KMS-11 (cell line): ENCODE measurements around the gene CRYBG2.

Experiments used
- H2AFZ ChIP-seq: fragments of 200-600 bp; sonication (generic); 2 replicates; pipeline ENCODE4 v1.6.1; 2016; ENCODE audit warnings: antibody characterized with exemption, mixed run types, low read depth
- H3K27ac ChIP-seq: fragments of 200-600 bp; sonication (generic); 2 replicates; pipeline ENCODE4 v1.6.1; 2016; ENCODE audit warnings: mild to moderate bottlenecking, mixed run types
- H3K27me3 ChIP-seq: fragments of 200-600 bp; sonication (generic); 2 replicates; pipeline ENCODE4 v1.6.1; 2017; ENCODE audit warnings: mild to moderate bottlenecking, low read depth, mixed run types, moderate library complexity; ENCODE audit not compliant: insufficient read depth
- H3K36me3 ChIP-seq: fragments of 200-600 bp; sonication (generic); 2 replicates; pipeline ENCODE4 v1.6.1; 2017; ENCODE audit warnings: mild to moderate bottlenecking, mixed run types; ENCODE audit not compliant: insufficient read depth
- H3K4me1 ChIP-seq: fragments of 200-600 bp; sonication (generic); 2 replicates; pipeline ENCODE4 v1.6.1; 2016; ENCODE audit warnings: mild to moderate bottlenecking, low read depth, mixed run types; ENCODE audit not compliant: poor library complexity, severe bottlenecking
- H3K4me2 ChIP-seq: fragments of 200-600 bp; sonication (generic); 2 replicates; pipeline ENCODE4 v1.7.0; 2016; ENCODE audit warnings: mild to moderate bottlenecking, mixed run types
- H3K4me3 ChIP-seq: fragments of 200-600 bp; sonication (generic); IDR thresholded peaks from 2 replicates; pipeline ENCODE4 v1.6.1; 2017; ENCODE audit warnings: low read depth, low read length, mixed read lengths; ENCODE audit not compliant: insufficient read depth
- H3K79me2 ChIP-seq: fragments of 200-600 bp; sonication (generic); 2 replicates; pipeline ENCODE4 v1.6.1; 2016; ENCODE audit warnings: low read depth, mixed run types; ENCODE audit not compliant: insufficient read depth
- H3K9ac ChIP-seq: fragments of 200-600 bp; sonication (generic); 2 replicates; pipeline ENCODE4 v1.6.1; 2016; ENCODE audit warnings: mild to moderate bottlenecking, mixed run types
- H4K20me1 ChIP-seq: fragments of 200-600 bp; sonication (generic); 2 replicates; pipeline ENCODE4 v1.6.1; 2016; ENCODE audit warnings: mild to moderate bottlenecking, mixed run types; ENCODE audit not compliant: insufficient read depth
- TF ChIP-seq, protein P1 (sequence below): fragments of 200-600 bp; sonication (generic); conservative IDR thresholded peaks from 2 replicates; pipeline ENCODE4 v1.6.1; 2017; ENCODE audit warnings: low read depth, mild to moderate bottlenecking, antibody characterized with exemption, low read length, moderate library complexity, mixed read lengths

CRYBG2 gene

DNA sequence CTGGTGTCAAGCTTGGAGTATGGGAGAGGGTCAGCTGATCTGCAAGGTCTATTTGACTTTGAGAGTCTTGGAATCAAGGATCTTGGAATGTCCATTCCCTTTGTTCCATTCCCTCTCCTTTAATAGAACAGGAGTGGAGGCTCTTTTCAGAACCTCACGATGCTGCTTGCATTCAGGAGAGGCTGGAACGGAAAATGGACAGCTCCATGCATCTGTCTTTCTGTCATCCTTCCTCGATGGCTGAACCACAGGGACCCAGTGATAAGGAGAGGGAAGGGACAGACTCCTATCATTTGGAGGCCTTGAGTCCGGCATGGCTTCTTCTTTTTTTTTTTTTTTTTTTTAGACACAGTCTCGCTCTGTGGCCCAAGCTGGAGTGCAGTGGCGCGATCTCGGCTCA is 41.8 kb upstream of the CRYBG2 start:
- no peaks in the 10 kb centered on the region for H3K36me3 ChIP-seq
- H2AFZ ChIP-seq, result no peak overlapping the region
- no peaks in the 10 kb centered on the region for H4K20me1 ChIP-seq
- no peak overlapping the region for H3K4me2 ChIP-seq
- no peak overlapping the region for H3K9ac ChIP-seq
- H3K4me3 ChIP-seq, result no peak overlapping the region
- no peaks in the 10 kb centered on the region for H3K4me1 ChIP-seq
- H3K27ac ChIP-seq, result no peak overlapping the region
- no peaks in the 10 kb centered on the region for H3K79me2 ChIP-seq
- H3K27me3 ChIP-seq, result no peaks in the 10 kb centered on the region
- TF ChIP-seq, protein P1, sequence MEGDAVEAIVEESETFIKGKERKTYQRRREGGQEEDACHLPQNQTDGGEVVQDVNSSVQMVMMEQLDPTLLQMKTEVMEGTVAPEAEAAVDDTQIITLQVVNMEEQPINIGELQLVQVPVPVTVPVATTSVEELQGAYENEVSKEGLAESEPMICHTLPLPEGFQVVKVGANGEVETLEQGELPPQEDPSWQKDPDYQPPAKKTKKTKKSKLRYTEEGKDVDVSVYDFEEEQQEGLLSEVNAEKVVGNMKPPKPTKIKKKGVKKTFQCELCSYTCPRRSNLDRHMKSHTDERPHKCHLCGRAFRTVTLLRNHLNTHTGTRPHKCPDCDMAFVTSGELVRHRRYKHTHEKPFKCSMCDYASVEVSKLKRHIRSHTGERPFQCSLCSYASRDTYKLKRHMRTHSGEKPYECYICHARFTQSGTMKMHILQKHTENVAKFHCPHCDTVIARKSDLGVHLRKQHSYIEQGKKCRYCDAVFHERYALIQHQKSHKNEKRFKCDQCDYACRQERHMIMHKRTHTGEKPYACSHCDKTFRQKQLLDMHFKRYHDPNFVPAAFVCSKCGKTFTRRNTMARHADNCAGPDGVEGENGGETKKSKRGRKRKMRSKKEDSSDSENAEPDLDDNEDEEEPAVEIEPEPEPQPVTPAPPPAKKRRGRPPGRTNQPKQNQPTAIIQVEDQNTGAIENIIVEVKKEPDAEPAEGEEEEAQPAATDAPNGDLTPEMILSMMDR, result no peak

DNA sequence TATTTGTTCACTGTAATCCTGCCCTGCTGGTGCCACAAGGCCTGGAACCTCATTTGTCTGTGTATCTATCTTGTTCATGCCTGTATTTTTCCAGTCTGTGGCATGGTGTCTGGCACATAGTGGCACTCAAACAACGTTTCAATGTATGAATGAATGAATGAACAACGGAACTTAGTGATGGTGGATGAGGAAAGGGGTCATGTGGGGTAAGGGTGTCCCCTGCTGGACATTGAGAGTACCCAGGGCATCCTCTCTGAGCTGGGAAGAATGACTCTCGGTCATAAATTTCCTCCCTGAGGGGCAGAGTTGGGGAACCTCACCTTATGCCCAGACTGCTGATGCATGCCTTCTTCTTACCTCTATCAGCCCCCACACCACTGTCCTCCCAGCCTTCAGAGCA is 37.5 kb upstream of the CRYBG2 start:
- H3K9ac ChIP-seq, result no peak overlapping the region
- no peaks in the 10 kb centered on the region for H3K4me1 ChIP-seq

DNA sequence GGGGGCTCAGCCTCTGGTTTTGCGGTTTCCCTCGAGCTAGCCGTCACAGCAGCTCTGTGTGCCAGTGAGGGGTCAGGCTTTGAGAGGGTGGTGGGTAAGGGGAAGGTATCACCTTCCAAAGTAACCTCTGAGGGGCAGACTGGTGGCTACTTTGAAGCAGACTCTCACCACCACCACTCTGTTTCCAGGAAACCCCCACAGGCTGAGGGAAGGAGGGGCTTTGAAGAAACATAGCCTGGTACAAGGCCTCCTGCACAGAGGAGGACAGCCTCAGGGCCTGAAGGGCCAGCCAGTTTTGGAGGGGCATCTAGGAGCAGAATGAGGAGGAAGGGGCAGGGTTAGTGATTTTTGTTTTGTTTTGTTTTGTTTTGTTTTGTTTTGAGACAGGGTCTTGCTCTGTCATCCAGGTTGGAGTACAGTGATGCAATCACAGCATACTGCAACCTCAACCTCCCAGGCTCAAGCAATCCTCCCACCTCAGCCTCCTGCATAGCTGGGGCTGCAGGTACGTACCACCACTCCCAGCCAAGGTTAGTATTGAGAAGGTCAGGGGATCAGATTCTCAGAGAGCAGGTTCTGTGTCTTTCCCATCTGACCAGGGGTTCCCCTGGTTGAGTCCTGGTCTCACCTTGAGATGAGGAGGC is 35.8 kb upstream of the CRYBG2 start:
- H3K36me3 ChIP-seq, result no peaks in the 10 kb centered on the region
- H4K20me1 ChIP-seq, result no peaks in the 10 kb centered on the region
- no peaks in the 10 kb centered on the region for H3K4me1 ChIP-seq
- no peak overlapping the region for H3K4me2 ChIP-seq
- H3K27ac ChIP-seq, result no peak overlapping the region
- H2AFZ ChIP-seq, result no peak overlapping the region
- no peaks in the 10 kb centered on the region for H3K27me3 ChIP-seq
- TF ChIP-seq, protein P1, result no peak
- no peaks in the 10 kb centered on the region for H3K79me2 ChIP-seq
- H3K9ac ChIP-seq, result no peak overlapping the region
- no peak overlapping the region for H3K4me3 ChIP-seq

More for the DNA sequence above, 37.5 kb upstream of the CRYBG2 start:
- H3K27ac ChIP-seq, result no peak overlapping the region
- no peaks in the 10 kb centered on the region for H3K36me3 ChIP-seq
- no peak overlapping the region for H2AFZ ChIP-seq
- H3K4me3 ChIP-seq, result no peak overlapping the region
- TF ChIP-seq, protein P1, result no peak; the same call in 1 of the 2 replicates
- no peak overlapping the region for H3K4me2 ChIP-seq
- no peaks in the 10 kb centered on the region for H3K27me3 ChIP-seq
- no peaks in the 10 kb centered on the region for H3K79me2 ChIP-seq
- no peaks in the 10 kb centered on the region for H4K20me1 ChIP-seq

GRCh38 chr1:26388791-26389445 is 35.0 kb upstream of the CRYBG2 start:
- Histone ChIP-seq H3K79me2 (no peaks in the 10 kb centered on the region), H3K27ac (no peak overlapping the region), H4K20me1 (no peaks in the 10 kb centered on the region), H3K4me1 (no peaks in the 10 kb centered on the region), H3K27me3 (no peaks in the 10 kb centered on the region), H3K9ac (no peak overlapping the region), H3K36me3 (no peaks in the 10 kb centered on the region), H2AFZ (no peak overlapping the region), H3K4me2 (no peak overlapping the region), H3K4me3 (no peak overlapping the region)
- TF ChIP-seq, protein P1, result no peak
